H9 (cell line): ENCODE results near the gene PTPRN2. TPM values are rescaled to one million over a fixed set of nuclear protein-coding genes. Genes with fewer than 3 reads are reported as not detected.

Source experiments
- DNase-seq: peaks from one replicate; pipeline ENCODE4 v3.0.0-alpha.2; 2017
- H2AFZ ChIP-seq: one replicate; pipeline ENCODE4 v1.6.1; 2013; ENCODE audit warnings: mild to moderate bottlenecking, low read length, control low read depth, moderate library complexity
- H2AK5ac ChIP-seq: 2 replicates; pipeline ENCODE4 v1.6.1; 2013; ENCODE audit warnings: low read length, control low read depth, mixed read lengths; ENCODE audit not compliant: insufficient read length
- H2BK120ac ChIP-seq: one replicate; pipeline ENCODE4 v1.6.1; 2013; ENCODE audit warnings: low read depth, mild to moderate bottlenecking, low read length, control low read depth, inconsistent platforms; ENCODE audit not compliant: poor library complexity, severe bottlenecking
- H2BK12ac ChIP-seq: 2 replicates; pipeline ENCODE4 v1.6.1; 2013; ENCODE audit warnings: low read length, control low read depth, mixed read lengths, low read depth; ENCODE audit not compliant: insufficient read length
- H2BK15ac ChIP-seq: 2 replicates; pipeline ENCODE4 v1.6.1; 2013; ENCODE audit warnings: low read depth, low read length, control low read depth
- H2BK20ac ChIP-seq: one replicate; pipeline ENCODE4 v1.6.1; 2013; ENCODE audit warnings: low read depth, mild to moderate bottlenecking, low read length, control low read depth, inconsistent platforms; ENCODE audit not compliant: poor library complexity, severe bottlenecking
- H2BK5ac ChIP-seq: 2 replicates; pipeline ENCODE4 v1.6.1; 2013; ENCODE audit warnings: low read length, control low read depth, mixed read lengths; ENCODE audit not compliant: insufficient read length
- H3K14ac ChIP-seq: 2 replicates; pipeline ENCODE4 v1.6.1; 2013; ENCODE audit warnings: low read length, control low read depth; ENCODE audit not compliant: insufficient read depth
- H3K18ac ChIP-seq: 2 replicates; pipeline ENCODE4 v1.6.1; 2013; ENCODE audit warnings: low read depth, mild to moderate bottlenecking, mixed read lengths, low read length, control low read depth; ENCODE audit not compliant: insufficient read length
- H3K23ac ChIP-seq: 2 replicates; pipeline ENCODE4 v1.6.1; 2013; ENCODE audit warnings: low read length, control low read depth, mixed read lengths, low read depth; ENCODE audit not compliant: insufficient read length
- H3K23me2 ChIP-seq: 2 replicates; pipeline ENCODE4 v1.6.1; 2013; ENCODE audit warnings: low read depth, mild to moderate bottlenecking, mixed read lengths, low read length, control low read depth; ENCODE audit not compliant: insufficient read length, poor library complexity, severe bottlenecking
- H3K27ac ChIP-seq: 2 replicates; pipeline ENCODE4 v1.5.1; 2013; ENCODE audit warnings: low read length, control low read depth, mixed read lengths, low read depth; ENCODE audit not compliant: insufficient read length
- H3K27me3 ChIP-seq: 2 replicates; pipeline ENCODE4 v1.6.1; 2013; ENCODE audit warnings: low read length, control low read depth, inconsistent platforms; ENCODE audit not compliant: insufficient read depth
- H3K4ac ChIP-seq: 2 replicates; pipeline ENCODE4 v1.6.1; 2013; ENCODE audit warnings: low read depth, mild to moderate bottlenecking, control low read depth, inconsistent platforms, low read length, moderate library complexity
- H3K4me1 ChIP-seq: 2 replicates; pipeline ENCODE4 v1.6.1; 2013; ENCODE audit warnings: low read length, control low read depth, inconsistent platforms; ENCODE audit not compliant: insufficient read depth
- H3K4me2 ChIP-seq: 2 replicates; pipeline ENCODE4 v1.6.1; 2013; ENCODE audit warnings: low read length, control low read depth, mixed read lengths; ENCODE audit not compliant: insufficient read length, insufficient read depth
- H3K56ac ChIP-seq: 2 replicates; pipeline ENCODE4 v1.6.1; 2013; ENCODE audit warnings: low read depth, mild to moderate bottlenecking, mixed read lengths, low read length, control low read depth; ENCODE audit not compliant: insufficient read length
- H3K79me1 ChIP-seq: 2 replicates; pipeline ENCODE4 v1.6.1; 2013; ENCODE audit warnings: low read depth, mild to moderate bottlenecking, moderate library complexity, low read length, control low read depth, inconsistent platforms; ENCODE audit not compliant: insufficient read depth, poor library complexity, severe bottlenecking
- H3K79me2 ChIP-seq: 2 replicates; pipeline ENCODE4 v1.6.1; 2013; ENCODE audit warnings: low read length, control low read depth, inconsistent platforms; ENCODE audit not compliant: insufficient read depth
- H3K9ac ChIP-seq: 2 replicates; pipeline ENCODE4 v1.6.1; 2013; ENCODE audit warnings: low read length, control low read depth, mixed read lengths; ENCODE audit not compliant: insufficient read length; ENCODE audit errors: extremely low read depth
- H3K9me3 ChIP-seq: one replicate; pipeline ENCODE4 v1.6.1; 2013; ENCODE audit warnings: low read depth, low read length, inconsistent platforms; ENCODE audit not compliant: control insufficient read depth
- H3T11ph ChIP-seq: one replicate; pipeline ENCODE4 v1.6.1; 2013; ENCODE audit warnings: mild to moderate bottlenecking, low read length, control low read depth, inconsistent platforms
- H4K20me1 ChIP-seq: one replicate; pipeline ENCODE4 v1.6.1; 2013; ENCODE audit not compliant: control insufficient read depth, insufficient read length, insufficient read depth
- H4K5ac ChIP-seq: 2 replicates; pipeline ENCODE4 v1.6.1; 2013; ENCODE audit warnings: low read depth, mild to moderate bottlenecking, mixed read lengths, low read length, control low read depth; ENCODE audit not compliant: insufficient read length
- H4K8ac ChIP-seq: replicated peaks from 2 replicates; pipeline ENCODE4 v1.6.1; 2013; ENCODE audit warnings: low read length, control low read depth, mixed read lengths, low read depth; ENCODE audit not compliant: insufficient read length
- H4K91ac ChIP-seq: 2 replicates; pipeline ENCODE4 v1.6.1; 2013; ENCODE audit warnings: low read depth, mild to moderate bottlenecking, moderate library complexity, mixed read lengths, low read length, control low read depth; ENCODE audit not compliant: insufficient read length
- H3K27ac Mint-ChIP-seq, 3 experiments: 2 replicates in 2 of 3; 3 replicates in 1 of 3; pipeline ENCODE4 v1.8.0; 2020 to 2021; ENCODE audit warnings: mixed read lengths in 3 of 3, mild to moderate bottlenecking in 1 of 3, moderate library complexity in 1 of 3
- H3K27me3 Mint-ChIP-seq: 2 replicates; pipeline ENCODE4 v1.8.0; 2021; ENCODE audit warnings: low read depth, mild to moderate bottlenecking, moderate library complexity, mixed read lengths
- H3K36me3 Mint-ChIP-seq, 3 experiments: 2 replicates in 2 of 3; 3 replicates in 1 of 3; pipeline ENCODE4 v1.8.0; 2020 to 2021; ENCODE audit warnings: low read depth in 3 of 3, mixed read lengths in 3 of 3; ENCODE audit not compliant: insufficient read depth in 1 of 3
- H3K4me1 Mint-ChIP-seq, 2 experiments: 2 replicates each; pipeline ENCODE4 v1.8.0; 2020; ENCODE audit warnings: mixed read lengths in 2 of 2
- H3K4me3 Mint-ChIP-seq, 2 experiments: 2 replicates in 1 of 2; 3 replicates in 1 of 2; pipeline ENCODE4 v1.8.0; 2020 to 2021; ENCODE audit warnings: mild to moderate bottlenecking in 2 of 2, mixed read lengths in 2 of 2, moderate library complexity in 1 of 2
- H3K9me3 Mint-ChIP-seq, 2 experiments: 2 replicates in 1 of 2; 3 replicates in 1 of 2; pipeline ENCODE4 v1.8.0; 2020; ENCODE audit warnings: mild to moderate bottlenecking in 2 of 2, mixed read lengths in 2 of 2, moderate library complexity in 1 of 2
- WGBS: extraction: QIAGEN DNeasy Blood & Tissue Kit; methylation state at CpG from one replicate; pipeline ENCODE4 v1.1.7; 2013; ENCODE audit warnings: missing lambda C conversion rate, low lambda C conversion rate, mixed read lengths; ENCODE audit not compliant: insufficient read length; ENCODE audit errors: extremely low coverage; 5-methylcytosine and 5-hydroxymethylcytosine counted together
- total RNA-seq: library from RNA; stranded (reverse); gene quantifications from 2 replicates; pipeline ENCODE4 v1.2.1, GENCODE V29; 2021
- TF ChIP-seq, protein P1 (sequence below): fragments of 200-600 bp; sonication (generic); conservative IDR thresholded peaks from 3 replicates; pipeline ENCODE4 v1.8.0; 2021; ENCODE audit warnings: antibody characterized with exemption, mild to moderate bottlenecking

PTPRN2 gene
- total RNA-seq, 1 experiment from 2014 or later, result 5.2 TPM

DNA sequence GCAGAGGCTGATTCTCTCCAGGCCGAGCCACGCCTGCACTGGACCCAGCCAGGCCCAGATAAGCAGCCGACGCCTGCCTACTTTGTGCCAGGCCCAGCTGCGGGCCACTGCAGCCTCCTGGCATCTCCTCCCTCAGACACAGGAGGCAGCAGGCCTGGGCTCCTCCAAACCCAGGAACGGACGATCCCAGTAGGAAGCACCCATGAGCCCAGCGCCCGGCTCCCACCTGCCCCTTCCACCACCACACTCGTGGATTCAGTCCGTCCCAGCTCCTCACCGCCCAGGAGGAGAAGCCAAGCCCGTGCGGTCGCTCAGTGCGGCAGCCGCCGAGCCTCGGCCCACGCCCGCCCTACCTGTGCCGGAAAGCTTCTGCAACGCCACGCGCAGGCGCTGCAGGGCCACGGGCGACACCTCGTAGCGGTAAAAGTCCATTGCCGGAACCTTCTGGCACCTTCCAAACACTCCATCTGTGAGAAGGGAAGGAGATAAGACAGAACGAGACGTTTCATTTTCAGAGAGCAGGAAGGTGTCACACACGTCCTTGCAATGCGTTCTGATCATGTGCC, 271.1 kb downstream of the PTPRN2 start:
- H3K36me3 Mint-ChIP-seq, result peaks cover 16 to 30% (median 24%) of the 10 kb centered on the region in 3 experiments
- Histone ChIP-seq H2AFZ (no peak overlapping the region), H3K79me1 (no peaks in the 10 kb centered on the region), H2BK15ac (no peak overlapping the region; the same call in 1 of the 2 replicates), H3K9me3 (no peaks in the 10 kb centered on the region), H3K9ac (no peak overlapping the region), H2BK20ac (no peak overlapping the region), H2BK120ac (no peak overlapping the region), H3K23ac (no peak overlapping the region), H4K91ac (no peak overlapping the region), H2BK12ac (peak overlapping the region; percentile 19), H3K27me3 (no peaks in the 10 kb centered on the region), H3K18ac (peak overlapping the region; percentile 65), H2BK5ac (no peak overlapping the region), H3K4ac (peak overlapping the region; percentile 4; the same call in 1 of the 2 replicates), H3K4me1 (no peaks in the 10 kb centered on the region), H3K23me2 (no peaks in the 10 kb centered on the region), H4K20me1 (no peaks in the 10 kb centered on the region), H3K14ac (peak overlapping the region; percentile 27), H3K27ac (peak overlapping the region; percentile 87), H3K4me2 (no peak overlapping the region), H4K5ac (peak overlapping the region; percentile 22), H2AK5ac (no peak overlapping the region), H4K8ac (no peak overlapping the region), H3T11ph (no peak overlapping the region), H3K79me2 (no peaks in the 10 kb centered on the region), H3K56ac (no peak overlapping the region)
- H3K27me3 Mint-ChIP-seq, result peaks cover 4% of the 10 kb centered on the region
- TF ChIP-seq, protein P1, sequence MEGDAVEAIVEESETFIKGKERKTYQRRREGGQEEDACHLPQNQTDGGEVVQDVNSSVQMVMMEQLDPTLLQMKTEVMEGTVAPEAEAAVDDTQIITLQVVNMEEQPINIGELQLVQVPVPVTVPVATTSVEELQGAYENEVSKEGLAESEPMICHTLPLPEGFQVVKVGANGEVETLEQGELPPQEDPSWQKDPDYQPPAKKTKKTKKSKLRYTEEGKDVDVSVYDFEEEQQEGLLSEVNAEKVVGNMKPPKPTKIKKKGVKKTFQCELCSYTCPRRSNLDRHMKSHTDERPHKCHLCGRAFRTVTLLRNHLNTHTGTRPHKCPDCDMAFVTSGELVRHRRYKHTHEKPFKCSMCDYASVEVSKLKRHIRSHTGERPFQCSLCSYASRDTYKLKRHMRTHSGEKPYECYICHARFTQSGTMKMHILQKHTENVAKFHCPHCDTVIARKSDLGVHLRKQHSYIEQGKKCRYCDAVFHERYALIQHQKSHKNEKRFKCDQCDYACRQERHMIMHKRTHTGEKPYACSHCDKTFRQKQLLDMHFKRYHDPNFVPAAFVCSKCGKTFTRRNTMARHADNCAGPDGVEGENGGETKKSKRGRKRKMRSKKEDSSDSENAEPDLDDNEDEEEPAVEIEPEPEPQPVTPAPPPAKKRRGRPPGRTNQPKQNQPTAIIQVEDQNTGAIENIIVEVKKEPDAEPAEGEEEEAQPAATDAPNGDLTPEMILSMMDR, result no peak
- peaks cover 18 to 21% of the 10 kb centered on the region in 2 experiments for H3K4me1 Mint-ChIP-seq
- H3K4me3 Mint-ChIP-seq, result peak overlapping the region in 1 of 2 experiments; percentile 57; a peak in 3 of 5 replicates
- WGBS, result no CpG with 5 or more reads among the region's 35 CpGs
- peaks cover 29 to 33% of the 10 kb centered on the region in 2 experiments for H3K9me3 Mint-ChIP-seq
- peak overlapping the region in 2 of 3 experiments; percentile 95 to 99; a peak in 3 of 7 replicates for H3K27ac Mint-ChIP-seq
- peak; percentile 34 for DNase-seq
